Peyer's patch (tissue), 4 donors: ENCODE results near the gene NCF2. TPM values are rescaled to one million over a fixed set of nuclear protein-coding genes. Genes with fewer than 3 reads are reported as not detected.
A peak's percentile ranks its signal among the peaks of the same experiment; 100 is the strongest.

Source experiments
- DNase-seq, 3 donors: peaks; one replicate each; pipeline ENCODE4 v3.0.0-alpha.2; 2017 to 2019
- H3K27ac ChIP-seq, 4 donors: fragments of 200-600 bp; sonication (generic); one replicate each; pipeline ENCODE4 v1.5.1; 2016 to 2019
- H3K27me3 ChIP-seq, 2 donors: fragments of 200-600 bp; sonication (generic); one replicate each; pipeline ENCODE4 v1.5.1; 2019
- H3K36me3 ChIP-seq, 3 donors: fragments of 200-600 bp; sonication (generic); one replicate each; pipeline ENCODE4 v1.5.1; 2016 to 2019
- H3K4me1 ChIP-seq, 4 donors: fragments of 200-600 bp; sonication (generic); one replicate each; pipeline ENCODE4 v1.5.1; 2016 to 2019
- H3K4me3 ChIP-seq, 4 donors: fragments of 200-600 bp; sonication (generic); 1 replicate in 3 of 4; 2 replicates in 1 of 4; pipeline ENCODE4 v1.5.1; 2016 to 2019; ENCODE audit warnings: mild to moderate bottlenecking in 1 of 4
- H3K9me3 ChIP-seq, 4 donors: fragments of 200-600 bp; sonication (generic); one replicate each; pipeline ENCODE4 v1.5.1; 2016 to 2019; ENCODE audit warnings: mild to moderate bottlenecking in 1 of 4
- CTCF ChIP-seq, 6 experiments: fragments of 450-650 bp in 4 of 6; fragments of 200-600 bp in 2 of 6; sonication (generic) in 1 of 6; IDR thresholded peaks; one replicate each; pipeline ENCODE4 v1.5.1; 2017 to 2019; ENCODE audit warnings: antibody characterized with exemption in 6 of 6, mild to moderate bottlenecking in 3 of 6, moderate library complexity in 1 of 6
- POLR2A ChIP-seq, 2 donors: fragments of 450-650 bp; IDR thresholded peaks; one replicate each; pipeline ENCODE4 v1.5.1; 2017; ENCODE audit warnings: antibody characterized with exemption in 2 of 2, mild to moderate bottlenecking in 2 of 2, moderate library complexity in 2 of 2
- total RNA-seq, 4 donors: library from RNA; depleted of rRNA; stranded (reverse); fragments of >200 nt; gene quantifications; one replicate each; pipeline ENCODE4 v1.1.0, GENCODE V29; 2016

NCF2 gene
- 10 to 100 TPM in 1 of 4 donors, 1 to 10 TPM in 3; 1.6 to 13.2 (median 5.6) TPM for total RNA-seq

GRCh38 chr1:183590244-183591191 lies at the start of gene NCF2:
NCF2 (minus strand) TSS chr1:183590459; CDS start chr1:183590329, 130 bp downstream.
- Histone ChIP-seq H3K4me3 (peak within 1 kb of the TSS in 1 of 4 donors; percentile 0), H3K9me3 (no peaks in the 10 kb centered on the region), H3K4me1 (peaks cover 0 to 21% (median 4%) of the 10 kb centered on the region in 4 donors), H3K27ac (peak within 1 kb of the TSS; percentile 27 to 83 (median 58)), H3K36me3 (no peaks in the 10 kb centered on the region), H3K27me3 (no peaks in the 10 kb centered on the region)
- peak in 2 of 3 donors; percentile 69 to 79 for DNase-seq
- TF ChIP-seq CTCF (IDR thresholded peaks at IDR 0.05): no peak
- no peak for TF ChIP-seq POLR2A (IDR thresholded peaks at IDR 0.05)

DNA sequence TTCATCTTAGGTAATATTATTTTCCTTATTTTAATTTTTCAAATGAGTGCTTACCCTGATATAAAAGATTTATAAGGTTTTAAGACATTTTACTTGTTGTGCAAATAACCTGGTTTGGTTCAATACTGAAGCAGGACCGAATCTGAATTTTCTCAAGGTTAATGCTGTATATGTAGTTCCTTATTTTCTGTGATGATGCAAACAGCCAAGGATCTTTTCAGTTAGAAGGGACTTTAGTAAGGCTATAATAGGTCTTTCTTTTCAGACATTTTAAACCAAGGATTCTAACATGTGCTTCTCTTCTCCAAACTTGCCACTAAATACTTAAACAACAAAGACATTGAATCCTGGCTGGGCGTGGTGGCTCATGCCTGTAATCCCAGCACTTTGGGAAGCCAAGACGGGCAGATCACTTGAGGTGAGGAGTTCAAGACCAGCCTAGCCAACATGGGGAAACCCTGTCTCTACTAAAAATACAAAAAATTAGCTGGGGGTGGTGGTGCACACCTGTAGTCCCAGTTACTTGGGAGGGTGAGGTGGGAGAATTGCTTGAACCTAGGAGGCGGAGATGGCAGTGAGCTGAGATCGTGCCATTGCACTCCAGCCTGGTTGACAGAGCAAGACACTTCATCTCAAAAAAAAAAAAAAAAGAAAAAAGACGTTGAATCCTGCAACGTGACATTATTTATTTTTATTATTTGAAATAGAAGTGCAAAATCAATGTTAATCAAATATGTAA lies 48.6 kb upstream of the NCF2 start:
- H3K36me3 ChIP-seq: no peaks in the 10 kb centered on the region
- H3K4me1 ChIP-seq: peaks cover 0 to 11% (median 0%) of the 10 kb centered on the region in 4 donors
- no peaks in the 10 kb centered on the region for H3K9me3 ChIP-seq
- no peak overlapping the region for H3K4me3 ChIP-seq
- no peaks in the 10 kb centered on the region for H3K27me3 ChIP-seq
- H3K27ac ChIP-seq: no peak overlapping the region
- TF ChIP-seq POLR2A (IDR thresholded peaks at IDR 0.05): no peak
- DNase-seq: no peak

DNA sequence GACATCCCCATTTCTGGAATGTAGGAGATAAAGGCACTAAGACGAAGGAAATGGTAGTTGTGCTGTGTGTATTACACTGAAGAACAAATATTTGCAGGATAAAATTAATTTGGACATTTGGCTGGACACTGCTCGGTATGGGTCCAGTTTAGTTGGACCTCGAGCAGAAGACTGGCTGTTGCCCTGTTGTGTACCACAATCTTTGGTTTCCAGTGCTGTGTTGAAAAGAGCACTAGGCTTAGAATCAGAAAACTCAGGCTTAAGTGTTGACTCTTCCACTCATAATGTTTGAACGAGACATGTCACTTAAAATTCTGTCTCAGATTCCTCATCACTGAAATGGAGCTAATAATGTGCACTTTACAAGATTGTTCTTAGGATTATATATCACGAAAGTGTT lies 46.5 kb upstream of the NCF2 start:
- Histone ChIP-seq H3K27me3 (no peaks in the 10 kb centered on the region), H3K27ac (no peak overlapping the region), H3K9me3 (no peaks in the 10 kb centered on the region), H3K36me3 (peaks cover 0 to under 1% (median 0%) of the 10 kb centered on the region in 3 donors), H3K4me3 (peak overlapping the region in 1 of 4 donors; percentile 96), H3K4me1 (peaks cover 0 to 30% (median 0%) of the 10 kb centered on the region in 4 donors)
- no peak for TF ChIP-seq POLR2A (IDR thresholded peaks at IDR 0.05)
- no peak for TF ChIP-seq CTCF (IDR thresholded peaks at IDR 0.05)
- no peak for DNase-seq

GRCh38 chr1:183636334-183636682 lies 46.0 kb upstream of the NCF2 start:
- Histone ChIP-seq H3K4me3 (peak overlapping the region; percentile 76 to 96 (median 85)), H3K27me3 (no peaks in the 10 kb centered on the region), H3K4me1 (peaks cover 0 to 35% (median 0%) of the 10 kb centered on the region in 4 donors), H3K36me3 (peaks cover 0 to 3% (median 0%) of the 10 kb centered on the region in 3 donors), H3K27ac (peak overlapping the region; percentile 87 to 98 (median 93)), H3K9me3 (no peaks in the 10 kb centered on the region)
- TF ChIP-seq CTCF (IDR thresholded peaks at IDR 0.05) (peak in 1 of 6 experiments; percentile 4), POLR2A (IDR thresholded peaks at IDR 0.05) (peak in 1 of 2 donors; percentile 11)
- peak in 1 of 3 donors; percentile 79 for DNase-seq

DNA sequence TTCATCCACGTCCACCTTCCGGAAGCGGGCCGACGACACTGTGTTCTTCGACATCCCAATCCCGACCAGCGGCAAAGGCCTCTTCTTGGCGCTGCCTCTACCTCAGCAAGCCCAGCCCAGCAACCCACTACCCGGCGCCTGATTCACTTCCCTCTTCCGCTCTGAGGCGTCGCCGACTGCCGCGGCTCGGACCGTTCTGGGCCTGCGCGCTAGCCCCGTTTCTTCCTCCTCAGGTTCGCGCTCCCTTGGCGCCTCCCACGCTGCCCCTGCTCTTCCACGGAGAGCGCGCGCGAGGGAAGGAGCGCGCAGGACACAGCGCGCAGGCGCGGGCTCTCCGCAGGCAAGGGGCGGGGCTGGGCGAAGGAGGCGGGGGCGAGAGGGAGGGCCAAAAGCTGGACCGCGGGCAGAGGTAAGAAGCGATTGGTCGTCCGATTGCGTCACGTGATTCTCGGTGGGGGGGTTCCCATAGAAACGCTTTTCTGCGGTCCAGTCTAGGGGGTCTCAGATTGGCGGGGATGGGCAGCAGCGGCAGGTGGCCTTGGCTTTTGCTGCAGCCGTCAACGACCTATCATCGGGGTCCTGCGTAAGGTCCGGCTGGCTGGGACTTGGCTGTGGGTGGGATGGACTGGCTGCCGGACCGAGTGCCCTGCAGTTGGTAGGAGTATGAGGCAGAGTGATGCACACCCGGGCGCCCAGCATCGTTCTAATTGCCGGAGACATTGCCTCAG lies 45.5 kb upstream of the NCF2 start, which contains the start of gene ARPC5:
Gene ARPC5 (minus strand): TSS at position 178 of the 728 bp plus-strand sequence. CDS start 124 bp downstream, at position 54.
- peak in 1 of 6 experiments; percentile 8 for TF ChIP-seq CTCF (IDR thresholded peaks at IDR 0.05)
- peak; percentile 93 to 95 for TF ChIP-seq POLR2A (IDR thresholded peaks at IDR 0.05)
- no peaks in the 10 kb centered on the region for H3K9me3 ChIP-seq
- no peaks in the 10 kb centered on the region for H3K27me3 ChIP-seq
- peak; percentile 94 to 98 (median 97) for DNase-seq
- H3K27ac ChIP-seq: peak within 1 kb of the TSS; percentile 87 to 98 (median 93)
- H3K4me3 ChIP-seq: peak within 1 kb of the TSS; percentile 76 to 96 (median 85)
- peaks cover 0 to 7% (median 0%) of the 10 kb centered on the region in 3 donors for H3K36me3 ChIP-seq
- H3K4me1 ChIP-seq: peaks cover 0 to 40% (median 0%) of the 10 kb centered on the region in 4 donors
